ENCODE measurements around the gene CLOCK.

GRCh38 chr4:55546506-55546755 is 278 bp downstream of the CLOCK start:
- TF ChIP-seq REST (IDR thresholded peaks at IDR 0.05; ENCODE audit: insufficient read depth in 1 of 2, low read depth in 2 of 2, low read length in 2 of 2): no peak
- TF ChIP-seq POLR2AphosphoS5 (IDR thresholded peaks at IDR 0.05; ENCODE audit: low read depth, low read length): no peak
- TF ChIP-seq TAF1 (IDR thresholded peaks at IDR 0.05; ENCODE audit: borderline replicate concordance, insufficient read depth, low read length): no peak
- TF ChIP-seq SIN3A (IDR thresholded peaks at IDR 0.05; ENCODE audit: borderline replicate concordance, insufficient read depth, low read length): no peak

All from PFSK-1 (cell line).